Astrocyte (in vitro differentiated cells and primary cell): ENCODE measurements around the gene SLC16A9.

Experiments
- CTCF ChIP-seq: IDR thresholded peaks from 2 replicates; pipeline ENCODE4 v1.5.1; 2011; ENCODE audit warnings: low read depth, mild to moderate bottlenecking, inconsistent platforms, low read length, moderate library complexity; ENCODE audit not compliant: insufficient read depth
- EZH2 ChIP-seq: IDR thresholded peaks from 2 replicates; pipeline ENCODE4 v1.6.1; 2012; ENCODE audit warnings: mild to moderate bottlenecking, low read length, inconsistent platforms; ENCODE audit not compliant: insufficient read depth

GRCh38 chr10:59628965-59629364 is 80.7 kb downstream of the SLC16A9 start:
- TF ChIP-seq EZH2 (no peak), CTCF (no peak)
